ENCODE measurements around the gene RNPEP.
"Not testable (repeated sequence)": the region's sequence is repeated elsewhere in the genome, so short reads cannot be mapped to it uniquely, and the experiment has no call there.

Gene RNPEP

GRCh38 chr1:202012544-202013478 is 30.4 kb downstream of the RNPEP start:
- peak; percentile 72 for DNase-seq

DNA sequence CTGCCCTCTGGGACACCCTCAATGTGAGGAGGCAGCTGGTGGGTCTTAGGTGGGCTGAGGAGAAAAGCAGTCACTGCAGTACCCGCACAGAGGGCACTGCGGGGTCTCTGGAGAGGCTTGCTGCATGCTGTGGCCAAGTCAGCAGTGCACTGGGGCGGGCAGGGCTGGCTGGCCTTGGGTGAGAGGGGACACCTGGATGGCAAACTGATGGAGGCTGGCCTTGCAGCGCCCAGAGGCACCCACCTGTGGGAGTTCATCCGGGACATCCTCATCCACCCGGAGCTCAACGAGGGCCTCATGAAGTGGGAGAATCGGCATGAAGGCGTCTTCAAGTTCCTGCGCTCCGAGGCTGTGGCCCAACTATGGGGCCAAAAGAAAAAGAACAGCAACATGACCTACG is 31.2 kb downstream of the RNPEP start:
- DNase-seq: peak; percentile 62

GRCh38 chr1:202014060-202014459 is 31.6 kb downstream of the RNPEP start:
- no peak for DNase-seq

DNA sequence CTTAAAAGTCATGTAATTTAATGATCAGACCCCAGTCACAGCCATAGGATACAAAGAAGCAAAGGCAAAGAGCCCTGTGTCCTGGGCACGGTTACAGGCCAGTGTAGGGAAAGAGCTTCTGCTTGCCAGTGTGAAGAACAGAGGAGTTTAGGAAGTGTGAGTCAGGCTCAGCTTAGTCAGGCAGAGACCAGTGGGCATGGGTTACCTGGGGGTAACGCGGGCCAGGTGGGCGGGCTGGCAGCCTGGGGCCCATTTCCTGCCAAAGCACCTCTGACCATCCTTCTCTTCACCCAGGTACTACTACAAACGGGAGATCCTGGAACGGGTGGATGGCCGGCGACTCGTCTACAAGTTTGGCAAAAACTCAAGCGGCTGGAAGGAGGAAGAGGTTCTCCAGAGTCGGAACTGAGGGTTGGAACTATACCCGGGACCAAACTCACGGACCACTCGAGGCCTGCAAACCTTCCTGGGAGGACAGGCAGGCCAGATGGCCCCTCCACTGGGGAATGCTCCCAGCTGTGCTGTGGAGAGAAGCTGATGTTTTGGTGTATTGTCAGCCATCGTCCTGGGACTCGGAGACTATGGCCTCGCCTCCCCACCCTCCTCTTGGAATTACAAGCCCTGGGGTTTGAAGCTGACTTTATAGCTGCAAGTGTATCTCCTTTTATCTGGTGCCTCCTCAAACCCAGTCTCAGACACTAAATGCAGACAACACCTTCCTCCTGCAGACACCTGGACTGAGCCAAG is 32.6 kb downstream of the RNPEP start:
- DNase-seq: peak; percentile 84

- DNase-seq: no peak
Measured at GRCh38 chr1:202015662-202015937, 33.2 kb downstream of the RNPEP start.

GRCh38 chr1:202016022-202016810 is 33.8 kb downstream of the RNPEP start:
- DNase-seq: peak; percentile 76

GRCh38 chr1:202016811-202017748 is 34.6 kb downstream of the RNPEP start:
- peak; percentile 85 for DNase-seq

- DNase-seq: peak; percentile 99
Measured at GRCh38 chr1:202017749-202018467, 35.5 kb downstream of the RNPEP start.

- peak; percentile 100 for DNase-seq
Measured at GRCh38 chr1:202018468-202019234, 36.2 kb downstream of the RNPEP start.

GRCh38 chr1:202019235-202019558 is 36.7 kb downstream of the RNPEP start:
- DNase-seq: not testable (repeated sequence)

- peak; percentile 100 for DNase-seq
Measured at GRCh38 chr1:202023001-202023433, 40.6 kb downstream of the RNPEP start.

DNA sequence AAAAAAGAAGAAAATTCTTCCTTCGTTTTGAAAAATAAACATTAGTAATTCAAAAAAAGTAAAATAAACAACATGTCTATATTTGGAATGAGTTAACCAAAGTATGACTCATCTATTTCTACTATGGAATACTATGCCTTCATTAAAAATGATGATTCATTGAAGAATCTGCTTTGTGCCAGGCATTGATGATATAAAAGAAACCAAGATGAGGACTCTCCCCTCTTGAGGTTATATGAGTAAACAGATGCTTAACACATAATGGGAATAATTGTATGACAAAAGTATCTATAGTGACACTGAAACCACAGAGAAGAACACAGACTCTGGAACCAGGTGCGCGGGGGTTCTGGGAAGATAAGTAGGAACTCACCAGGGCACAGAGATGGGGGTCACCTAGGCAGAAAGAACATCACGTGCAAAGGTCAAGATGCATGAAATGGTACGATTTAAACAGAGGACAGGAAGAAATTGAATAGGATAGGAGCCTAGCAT is 46.8 kb downstream of the RNPEP start:
- DNase-seq: peak; percentile 97

GRCh38 chr1:202029727-202030126 is 47.3 kb downstream of the RNPEP start:
- no peak for DNase-seq

- no peak for DNase-seq
Measured at GRCh38 chr1:202031796-202032195, 49.3 kb downstream of the RNPEP start.

DNA sequence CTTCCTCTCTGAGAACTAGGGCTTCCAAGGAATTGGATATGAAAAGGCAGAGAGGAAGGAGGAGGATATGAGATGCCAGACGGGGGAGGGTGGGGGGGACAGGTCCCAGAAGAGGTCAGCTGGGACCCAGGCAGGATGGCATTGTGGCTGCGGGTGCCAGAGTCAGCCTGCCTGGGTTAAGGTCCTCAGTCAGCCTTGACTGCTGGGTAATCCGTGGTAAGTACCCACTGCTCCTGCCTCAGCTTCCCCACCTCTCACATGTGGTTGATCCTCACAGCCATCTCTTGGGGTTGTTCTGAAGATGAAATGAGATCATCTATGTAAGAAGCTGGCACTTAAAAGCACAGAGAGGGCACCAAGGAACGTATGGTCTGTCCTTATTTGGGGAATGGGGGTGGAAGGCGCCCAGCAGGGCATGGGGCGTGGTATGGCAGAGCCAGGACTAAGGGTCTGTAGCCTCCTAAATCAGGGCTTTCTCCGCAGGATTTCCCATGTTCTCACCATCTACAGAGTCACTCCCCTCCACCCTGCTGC is 51.8 kb downstream of the RNPEP start:
- DNase-seq: no peak

GRCh38 chr1:202034683-202035462 is 52.4 kb downstream of the RNPEP start:
- DNase-seq: peak; percentile 100

DNA sequence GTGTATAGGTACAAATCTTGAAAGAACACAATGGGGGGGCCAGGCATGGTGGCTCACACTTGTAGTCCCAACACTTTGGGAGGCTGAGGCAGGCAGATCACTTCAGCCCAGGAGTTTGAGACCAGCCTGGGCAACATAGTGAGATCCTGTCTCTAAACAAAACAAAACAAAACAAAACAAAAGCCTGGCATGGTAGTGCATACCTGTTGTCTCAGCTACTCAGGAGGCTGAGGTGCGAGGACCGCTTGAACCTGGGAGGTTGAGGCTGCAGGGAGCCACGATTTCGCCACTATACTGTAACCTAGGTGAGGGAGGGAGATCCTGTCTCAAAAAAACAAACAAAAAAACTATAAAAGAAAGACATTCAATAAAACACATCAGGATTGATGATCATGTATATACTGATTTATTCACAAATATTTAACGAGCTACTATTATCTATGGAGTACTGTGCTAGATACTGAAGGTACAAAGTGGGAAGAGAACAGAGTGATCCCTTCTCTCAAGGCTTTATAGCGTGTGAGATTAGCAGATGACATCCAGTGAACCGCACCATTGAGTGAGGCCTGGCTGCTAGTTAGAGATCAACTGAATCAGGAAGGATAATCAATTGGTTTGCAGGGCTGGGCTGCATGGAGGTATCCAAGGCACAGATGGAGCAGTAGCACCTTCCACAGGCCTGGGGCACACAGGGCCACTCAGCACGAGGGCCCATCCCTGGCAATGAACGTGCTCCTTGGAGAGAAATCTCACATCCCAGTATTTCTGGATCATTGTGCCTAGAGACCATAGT is 54.3 kb downstream of the RNPEP start:
- DNase-seq: no peak

DNA sequence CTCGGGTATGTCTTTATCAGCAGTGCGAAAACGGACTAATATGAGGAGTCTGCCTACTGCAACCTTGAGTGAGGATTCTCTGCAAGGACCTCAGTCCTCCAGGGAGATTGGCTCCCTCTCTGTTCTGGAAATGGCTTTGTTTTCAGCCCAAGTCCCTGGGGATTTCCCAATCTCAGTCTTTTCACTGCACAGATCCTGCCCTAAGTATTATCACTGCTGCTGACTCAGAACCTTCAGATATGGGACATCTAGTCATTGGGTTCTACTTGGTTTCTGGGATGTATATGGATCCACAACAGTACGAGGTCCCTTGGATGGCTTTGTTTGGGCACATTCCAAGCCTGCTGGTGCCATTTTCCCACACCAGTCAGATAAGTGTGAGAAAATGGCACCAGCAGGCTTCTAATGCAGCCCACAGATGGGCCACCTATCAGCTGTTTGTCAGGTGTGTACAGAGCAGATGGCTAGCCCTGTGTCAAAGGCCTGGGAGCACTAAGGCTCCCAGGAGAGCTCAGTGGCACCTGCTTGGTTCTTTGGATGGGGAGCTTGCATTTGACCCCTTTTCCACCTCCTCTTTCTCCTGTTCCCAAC is 55.4 kb downstream of the RNPEP start:
- DNase-seq: peak; percentile 56

Data from DMS53 (cell line).